ENCODE measurements around the gene ADGRD2. TPM values are rescaled to one million over a fixed set of nuclear protein-coding genes. Genes with fewer than 3 reads are reported as not detected.

Gene ADGRD2
- total RNA-seq, 4 donors from 2014 or later: 0.20 to 0.49 (median 0.36) TPM; not detected in 1

DNA sequence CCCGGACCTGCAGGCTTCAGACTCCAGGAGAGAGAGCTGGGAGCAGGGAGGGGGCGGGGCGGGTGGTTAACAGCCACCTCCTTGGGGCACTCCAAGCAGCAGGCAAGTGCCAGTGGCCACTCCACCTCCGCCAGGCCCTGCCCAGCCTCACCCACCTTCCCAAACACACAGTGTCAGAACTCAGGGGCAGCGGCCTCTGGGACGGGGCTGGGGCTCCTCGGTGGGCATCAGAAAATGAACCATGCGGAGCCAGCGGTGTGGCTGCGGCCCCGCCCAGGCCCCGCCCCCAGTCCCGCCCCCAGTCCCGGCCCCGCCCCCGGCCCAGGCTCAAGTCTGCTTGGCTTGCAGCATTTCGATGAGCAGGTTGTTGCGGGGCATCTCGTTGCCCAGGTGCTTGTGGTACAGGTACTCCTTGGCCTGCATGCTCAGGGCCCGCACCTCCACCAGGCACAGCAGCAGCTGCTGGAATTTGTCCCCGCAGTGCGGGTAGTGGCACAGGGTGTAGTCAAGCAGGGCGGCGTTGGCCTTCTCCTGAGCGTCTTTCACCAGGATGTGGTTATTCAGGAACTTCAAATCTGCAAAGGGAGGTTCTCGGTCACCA, 32.3 kb downstream of the ADGRD2 start:
- TF ChIP-seq, protein P1, sequence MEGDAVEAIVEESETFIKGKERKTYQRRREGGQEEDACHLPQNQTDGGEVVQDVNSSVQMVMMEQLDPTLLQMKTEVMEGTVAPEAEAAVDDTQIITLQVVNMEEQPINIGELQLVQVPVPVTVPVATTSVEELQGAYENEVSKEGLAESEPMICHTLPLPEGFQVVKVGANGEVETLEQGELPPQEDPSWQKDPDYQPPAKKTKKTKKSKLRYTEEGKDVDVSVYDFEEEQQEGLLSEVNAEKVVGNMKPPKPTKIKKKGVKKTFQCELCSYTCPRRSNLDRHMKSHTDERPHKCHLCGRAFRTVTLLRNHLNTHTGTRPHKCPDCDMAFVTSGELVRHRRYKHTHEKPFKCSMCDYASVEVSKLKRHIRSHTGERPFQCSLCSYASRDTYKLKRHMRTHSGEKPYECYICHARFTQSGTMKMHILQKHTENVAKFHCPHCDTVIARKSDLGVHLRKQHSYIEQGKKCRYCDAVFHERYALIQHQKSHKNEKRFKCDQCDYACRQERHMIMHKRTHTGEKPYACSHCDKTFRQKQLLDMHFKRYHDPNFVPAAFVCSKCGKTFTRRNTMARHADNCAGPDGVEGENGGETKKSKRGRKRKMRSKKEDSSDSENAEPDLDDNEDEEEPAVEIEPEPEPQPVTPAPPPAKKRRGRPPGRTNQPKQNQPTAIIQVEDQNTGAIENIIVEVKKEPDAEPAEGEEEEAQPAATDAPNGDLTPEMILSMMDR (IDR thresholded peaks at IDR 0.05): no peak
- no peak overlapping the region for H3K4me3 ChIP-seq (ENCODE audit: low read depth, poor library complexity, severe bottlenecking)
- intact Hi-C loops (cut with DNase I; ENCODE audit: low total_unique reads): no loop called here
- no peak for DNase-seq (ENCODE audit: low spot score in 2 of 2)
- 47 to 85% methylated on average over 4 to 14 of the region's 26 CpGs for whole genome bisulfite sequencing, 2 donors

DNA sequence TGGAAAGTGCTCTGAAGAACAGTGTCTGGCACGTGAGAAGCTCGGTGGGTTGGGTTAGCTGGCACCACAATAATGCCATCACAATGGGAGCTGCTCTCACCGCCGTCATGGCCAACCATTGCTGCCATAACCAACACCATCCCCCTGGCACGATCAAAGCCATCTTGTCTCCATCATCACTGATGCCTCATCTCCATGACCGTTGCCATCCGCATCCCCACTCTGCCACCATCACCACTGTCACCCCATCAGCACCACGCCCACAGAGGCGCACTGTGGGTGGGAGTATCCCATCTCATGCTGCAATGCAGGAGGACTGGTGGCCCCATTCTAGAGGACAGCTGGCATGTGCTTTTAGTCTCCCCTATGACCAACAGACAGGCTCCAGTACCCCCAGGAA, 33.2 kb downstream of the ADGRD2 start:
- TF ChIP-seq, protein P1 (IDR thresholded peaks at IDR 0.05): no peak
- TF ChIP-seq POLR2A (IDR thresholded peaks at IDR 0.05): no peak
- H3K4me3 ChIP-seq (ENCODE audit: low read depth, poor library complexity, severe bottlenecking): no peak overlapping the region
- 97% methylated on average over 9 of the region's 9 CpGs for WGBS, 2 donors
- DNase-seq (ENCODE audit: low spot score in 2 of 2): no peak
- intact Hi-C loops (cut with DNase I; ENCODE audit: low total_unique reads): no loop called here

DNA sequence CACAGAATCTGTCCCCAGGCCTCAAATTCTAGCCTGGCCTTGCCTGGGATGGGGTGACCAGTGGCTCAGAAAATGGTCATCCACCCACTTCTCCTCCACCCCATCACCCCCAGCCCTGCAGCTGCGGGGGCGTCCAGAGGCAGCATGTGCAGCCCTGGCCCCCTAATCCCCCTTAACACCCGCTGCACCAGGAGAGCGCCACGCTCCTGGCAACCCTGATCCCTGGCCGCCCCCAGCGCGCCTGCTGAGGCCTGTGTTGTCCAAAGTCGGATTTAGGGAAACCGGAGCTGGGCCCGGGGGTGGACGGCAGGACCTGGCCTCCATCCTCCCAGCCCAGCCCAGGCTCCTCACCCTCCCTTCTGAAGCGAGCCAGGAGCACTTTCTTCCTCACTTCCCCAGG, 35.0 kb downstream of the ADGRD2 start:
- no peak for DNase-seq (ENCODE audit: low spot score in 2 of 2)
- no peak overlapping the region for H3K4me3 ChIP-seq (ENCODE audit: low read depth, poor library complexity, severe bottlenecking)
- TF ChIP-seq POLR2A (IDR thresholded peaks at IDR 0.05): no peak
- TF ChIP-seq, protein P1 (IDR thresholded peaks at IDR 0.05): no peak
- 71 to 84% methylated on average over 10 to 12 of the region's 13 CpGs for WGBS, 2 donors
- intact Hi-C loops (cut with DNase I; ENCODE audit: low total_unique reads): no loop called here

DNA sequence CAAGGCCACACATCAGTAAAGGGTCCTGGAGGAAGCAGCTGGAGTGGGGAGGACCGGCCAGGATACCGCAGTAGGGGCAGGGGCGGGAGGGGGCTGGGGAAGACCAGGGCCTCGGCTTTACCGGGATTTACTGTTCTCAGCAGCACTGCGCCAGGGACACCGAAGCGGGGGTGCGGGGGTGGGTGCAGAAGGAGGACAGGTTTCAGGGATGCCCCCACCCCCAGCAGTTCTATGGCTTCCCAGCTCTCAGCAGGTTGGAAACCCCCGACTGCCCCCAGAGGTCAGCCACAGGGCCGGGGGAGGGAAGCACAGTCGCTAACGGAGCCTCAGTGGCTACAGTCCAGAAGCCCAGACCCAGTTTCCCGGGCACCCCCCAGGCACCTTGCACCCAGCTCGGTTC, 35.7 kb downstream of the ADGRD2 start:
- DNase-seq (ENCODE audit: low spot score in 2 of 2): no peak
- WGBS, 2 donors: 52 to 67% methylated on average over 12 to 13 of the region's 15 CpGs

DNA sequence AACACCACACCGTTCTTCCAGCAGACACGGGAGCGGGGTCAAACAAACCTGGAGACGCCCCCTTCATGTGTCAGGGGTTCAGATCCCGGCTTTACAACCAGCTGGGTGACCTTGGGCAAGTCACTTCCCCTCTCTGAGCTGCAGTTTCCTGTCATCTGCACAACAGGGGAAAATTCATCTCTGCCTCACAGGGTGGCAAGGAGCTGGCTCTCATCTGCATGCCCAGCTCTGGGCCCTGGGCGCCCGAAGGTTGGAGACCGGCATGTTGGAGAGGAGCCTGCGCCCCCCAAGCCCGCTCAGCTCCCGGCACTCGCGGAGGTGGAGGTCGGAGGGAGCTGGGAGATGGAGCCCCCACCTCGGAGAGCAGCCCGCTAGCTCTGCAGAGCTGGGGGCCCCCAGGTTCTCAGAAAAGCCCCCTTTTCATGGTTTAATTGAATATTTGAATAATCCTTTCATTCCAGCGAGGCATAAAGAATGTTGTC, 36.6 kb downstream of the ADGRD2 start:
- DNase-seq (ENCODE audit: low spot score in 2 of 2): no peak
- no peak overlapping the region for H3K4me3 ChIP-seq (ENCODE audit: low read depth, poor library complexity, severe bottlenecking)
- intact Hi-C loops (cut with DNase I; ENCODE audit: low total_unique reads): no loop called here
- 42 to 66% methylated on average over 16 to 17 of the region's 17 CpGs for WGBS, 2 donors
- TF ChIP-seq, protein P1 (IDR thresholded peaks at IDR 0.05): no peak
- no peak for TF ChIP-seq POLR2A (IDR thresholded peaks at IDR 0.05)

More for the DNA sequence above, 35.7 kb downstream of the ADGRD2 start:
- no peak overlapping the region for H3K4me3 ChIP-seq (ENCODE audit: low read depth, poor library complexity, severe bottlenecking)
- TF ChIP-seq, protein P1 (IDR thresholded peaks at IDR 0.05): no peak
- no peak for TF ChIP-seq POLR2A (IDR thresholded peaks at IDR 0.05)
- intact Hi-C loops (cut with DNase I; ENCODE audit: low total_unique reads): no loop called here

Measured in lower leg skin (tissue), 4 donors.